ENCODE results near the gene RRP7A.
"Not testable (repeated sequence)": the region's sequence is repeated elsewhere in the genome, so short reads cannot be mapped to it uniquely, and the experiment has no call there.

RRP7A gene

GRCh38 chr22:42560781-42561180 is 41.2 kb upstream of the RRP7A start:
- TF ChIP-seq CTCF (IDR thresholded peaks at IDR 0.05) = peak; percentile 81
- no peak for TF ChIP-seq ZFX (IDR thresholded peaks at IDR 0.05; ENCODE audit: borderline replicate concordance)
- 0 out of 2 replicates have a peak overlapping the region, but pooled peaks have one; percentile 10 for H3K27ac ChIP-seq

GRCh38 chr22:42560381-42560780 is 40.8 kb upstream of the RRP7A start:
- no peak for TF ChIP-seq CTCF (IDR thresholded peaks at IDR 0.05)
- no peak for TF ChIP-seq ZFX (IDR thresholded peaks at IDR 0.05; ENCODE audit: borderline replicate concordance)

GRCh38 chr22:42553475-42554361 is 34.1 kb upstream of the RRP7A start, which contains the start of gene SERHL2:
TSS of gene SERHL2 (plus strand) at chr22:42553956. CDS start at chr22:42554021, 65 bp downstream.
- H3K27ac ChIP-seq = peak within 1 kb of the TSS; percentile 64
- TF ChIP-seq CTCF (IDR thresholded peaks at IDR 0.05) = no peak

More at GRCh38 chr22:42560381-42560780, 40.8 kb upstream of the RRP7A start:
- 0 out of 2 replicates have a peak overlapping the region, but pooled peaks have one; percentile 10 for H3K27ac ChIP-seq

GRCh38 chr22:42552294-42552647 is 32.7 kb upstream of the RRP7A start:
- peak; percentile 39 for TF ChIP-seq CTCF (IDR thresholded peaks at IDR 0.05)
- 0 out of 2 replicates have a peak overlapping the region, but pooled peaks have one; percentile 64 for H3K27ac ChIP-seq

GRCh38 chr22:42549331-42550060 is 29.9 kb upstream of the RRP7A start:
- H3K27ac ChIP-seq = no peak overlapping the region
- TF ChIP-seq CTCF (IDR thresholded peaks at IDR 0.05) = no peak
- no peak for TF ChIP-seq ZFX (IDR thresholded peaks at IDR 0.05; ENCODE audit: borderline replicate concordance)

GRCh38 chr22:42548597-42549330 is 29.2 kb upstream of the RRP7A start:
- H3K27ac ChIP-seq = no peak overlapping the region
- no peak for TF ChIP-seq ZFX (IDR thresholded peaks at IDR 0.05; ENCODE audit: borderline replicate concordance)
- TF ChIP-seq CTCF (IDR thresholded peaks at IDR 0.05) = no peak

- H3K27ac ChIP-seq = not testable (repeated sequence)
These were observed 28.5 kb upstream of the RRP7A start for GRCh38 chr22:42548126-42548525.

Data from 22Rv1 (cell line).